Suprapubic skin (tissue), 4 donors: ENCODE data around the gene PAK1.

Experiments
- EP300 ChIP-seq: sonication (generic); formaldehyde crosslinking; IDR thresholded peaks from one replicate; pipeline ENCODE4 v1.6.1; 2017; ENCODE audit warnings: antibody characterized with exemption
- POLR2A ChIP-seq, 2 donors: fragments of 450-650 bp; IDR thresholded peaks; one replicate each; pipeline ENCODE4 v1.6.1; 2017; ENCODE audit warnings: antibody characterized with exemption in 2 of 2, mild to moderate bottlenecking in 2 of 2, moderate library complexity in 2 of 2
- POLR2AphosphoS5 ChIP-seq, 3 donors: sonication (generic); formaldehyde crosslinking; IDR thresholded peaks; one replicate each; pipeline ENCODE4 v1.6.1; 2017; ENCODE audit warnings: antibody characterized with exemption in 3 of 3
- TF ChIP-seq, protein P1 (sequence below), 2 donors: fragments of 200-600 bp in 1 of 2; fragments of 450-650 bp in 1 of 2; sonication (generic) in 1 of 2; IDR thresholded peaks; one replicate each; pipeline ENCODE4 v1.5.1; 2016 to 2019; ENCODE audit warnings: antibody characterized with exemption in 2 of 2, mild to moderate bottlenecking in 1 of 2, moderate library complexity in 1 of 2

DNA sequence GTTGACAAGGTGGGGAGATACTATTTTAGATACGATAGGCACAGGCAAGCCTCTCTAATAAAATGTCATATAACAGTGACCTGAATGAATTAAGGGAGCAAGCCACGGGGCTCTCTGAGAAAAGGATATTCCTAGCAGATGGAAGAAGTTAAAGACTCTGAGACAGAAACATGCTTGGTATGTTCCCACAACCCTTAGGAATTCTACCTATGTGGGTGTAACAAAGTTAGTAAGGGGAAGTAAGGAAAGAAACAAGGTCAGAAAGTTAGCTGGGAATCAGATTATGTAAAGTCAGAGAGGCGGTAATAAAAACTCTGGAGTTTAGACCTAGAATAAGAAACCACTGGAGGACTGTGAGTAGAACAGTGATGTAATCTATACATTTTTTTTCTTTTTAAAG, 112.7 kb downstream of the PAK1 start:
- TF ChIP-seq, protein P1, sequence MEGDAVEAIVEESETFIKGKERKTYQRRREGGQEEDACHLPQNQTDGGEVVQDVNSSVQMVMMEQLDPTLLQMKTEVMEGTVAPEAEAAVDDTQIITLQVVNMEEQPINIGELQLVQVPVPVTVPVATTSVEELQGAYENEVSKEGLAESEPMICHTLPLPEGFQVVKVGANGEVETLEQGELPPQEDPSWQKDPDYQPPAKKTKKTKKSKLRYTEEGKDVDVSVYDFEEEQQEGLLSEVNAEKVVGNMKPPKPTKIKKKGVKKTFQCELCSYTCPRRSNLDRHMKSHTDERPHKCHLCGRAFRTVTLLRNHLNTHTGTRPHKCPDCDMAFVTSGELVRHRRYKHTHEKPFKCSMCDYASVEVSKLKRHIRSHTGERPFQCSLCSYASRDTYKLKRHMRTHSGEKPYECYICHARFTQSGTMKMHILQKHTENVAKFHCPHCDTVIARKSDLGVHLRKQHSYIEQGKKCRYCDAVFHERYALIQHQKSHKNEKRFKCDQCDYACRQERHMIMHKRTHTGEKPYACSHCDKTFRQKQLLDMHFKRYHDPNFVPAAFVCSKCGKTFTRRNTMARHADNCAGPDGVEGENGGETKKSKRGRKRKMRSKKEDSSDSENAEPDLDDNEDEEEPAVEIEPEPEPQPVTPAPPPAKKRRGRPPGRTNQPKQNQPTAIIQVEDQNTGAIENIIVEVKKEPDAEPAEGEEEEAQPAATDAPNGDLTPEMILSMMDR (IDR thresholded peaks at IDR 0.05): no peak
- TF ChIP-seq POLR2AphosphoS5 (IDR thresholded peaks at IDR 0.05) (no peak), POLR2A (IDR thresholded peaks at IDR 0.05) (no peak), EP300 (no peak)
